SK-N-SH (cell line): ENCODE measurements around the gene ABLIM1. TPM values are rescaled to one million over a fixed set of nuclear protein-coding genes. Genes with fewer than 3 reads are reported as not detected.

Source experiments
- CTCF ChIA-PET: fragments of 300-600, 350-600 bp; formaldehyde crosslinking; extraction: SDS; loops from one replicate; lab custom pipeline; 2021; lab: Yijun Ruan, JAX
- POLR2A ChIA-PET: fragments of 350-600 bp; sonication (Branson Sonifier 250); formaldehyde crosslinking; extraction: SDS; loops from one replicate; lab custom pipeline; 2020; ENCODE audit warnings: antibody characterized with exemption, inconsistent platforms; lab: Yijun Ruan, JAX
- DNase-seq: peaks from one replicate; pipeline ENCODE4 v3.0.0; 2012
- H2AFZ ChIP-seq: fragments of 200-600 bp; sonication (generic); 2 replicates; pipeline ENCODE4 v1.8.1; 2016; ENCODE audit warnings: antibody characterized with exemption, mild to moderate bottlenecking, low read depth
- H3F3A ChIP-seq: fragments of 200-600 bp; sonication (generic); replicated peaks from 2 replicates; pipeline ENCODE3; 2016; ENCODE audit warnings: antibody characterized with exemption, mild to moderate bottlenecking; ENCODE audit not compliant: insufficient read depth
- H3K27ac ChIP-seq, 2 experiments: fragments of 200-500 bp in 1 of 2; fragments of 200-600 bp in 1 of 2; sonication (Bioruptor generic) in 1 of 2; sonication (generic), shearing (Covaris generic) in 1 of 2; 2 replicates each; pipeline versions ENCODE4 v1.5.1 to v1.6.1; 2014 to 2016; ENCODE audit warnings: low read depth in 2 of 2, inconsistent platforms in 1 of 2, low read length in 1 of 2, mild to moderate bottlenecking in 1 of 2, mixed read lengths in 1 of 2
- H3K27me3 ChIP-seq: fragments of 200-600 bp; sonication (generic), shearing (Covaris generic); 2 replicates; pipeline ENCODE4 v1.6.1; 2016; ENCODE audit warnings: mixed run types; ENCODE audit not compliant: insufficient read depth
- H3K36me3 ChIP-seq, 2 experiments: fragments of 200-500 bp in 1 of 2; fragments of 200-600 bp in 1 of 2; sonication (Bioruptor generic) in 1 of 2; sonication (generic) in 1 of 2; replicated peaks in 1 of 2; 2 replicates each; pipeline versions ENCODE3 to v1.5.1; 2014 to 2016; ENCODE audit warnings: low read length in 1 of 2, mild to moderate bottlenecking in 1 of 2; ENCODE audit not compliant: insufficient read depth in 2 of 2, control insufficient read depth in 1 of 2
- H3K4me1 ChIP-seq, 2 experiments: fragments of 200-500 bp in 1 of 2; fragments of 200-600 bp in 1 of 2; sonication (Bioruptor generic) in 1 of 2; sonication (generic), shearing (Covaris generic) in 1 of 2; 2 replicates each; pipeline versions ENCODE4 v1.5.1 to v1.6.1; 2014 to 2016; ENCODE audit warnings: low read depth in 1 of 2, low read length in 1 of 2, mixed run types in 1 of 2; ENCODE audit not compliant: insufficient read depth in 2 of 2, control insufficient read depth in 1 of 2
- H3K4me2 ChIP-seq: fragments of 200-600 bp; sonication (generic), shearing (Covaris generic); 2 replicates; pipeline ENCODE4 v1.6.1; 2017; ENCODE audit warnings: mixed run types
- H3K4me3 ChIP-seq, 2 experiments: fragments of 200-500 bp in 1 of 2; fragments of 200-600 bp in 1 of 2; sonication (Bioruptor generic) in 1 of 2; sonication (generic), shearing (Covaris generic) in 1 of 2; 2 replicates each; pipeline versions ENCODE4 v1.5.1 to v1.8.1; 2014 to 2016; ENCODE audit warnings: low read depth in 2 of 2, inconsistent platforms in 1 of 2, low read length in 1 of 2, mild to moderate bottlenecking in 1 of 2, mixed read lengths in 1 of 2, moderate library complexity in 1 of 2
- H3K79me2 ChIP-seq: fragments of 200-600 bp; sonication (generic); 2 replicates; pipeline ENCODE4 v1.8.1; 2017; ENCODE audit warnings: mild to moderate bottlenecking; ENCODE audit not compliant: insufficient read depth
- H3K9ac ChIP-seq: fragments of 200-600 bp; sonication (generic); 2 replicates; pipeline ENCODE4 v1.6.1; 2017; ENCODE audit warnings: mixed run types
- H3K9me2 ChIP-seq: fragments of 200-600 bp; sonication (generic); 2 replicates; pipeline ENCODE4 v1.6.1; 2017; ENCODE audit warnings: mixed run types
- H3K9me3 ChIP-seq: fragments of 200-600 bp; sonication (generic); 2 replicates; pipeline ENCODE4 v1.6.1; 2017; ENCODE audit warnings: mixed run types, mild to moderate bottlenecking, moderate library complexity
- H4K20me1 ChIP-seq: fragments of 200-600 bp; sonication (generic); 2 replicates; pipeline ENCODE4 v1.6.1; 2017; ENCODE audit warnings: mild to moderate bottlenecking, mixed run types; ENCODE audit not compliant: insufficient read depth
- ELF1 ChIP-seq: IDR thresholded peaks from 2 replicates; pipeline ENCODE4 v1.4.0; 2012
- EZH2phosphoT487 ChIP-seq: fragments of 200-600 bp; sonication (generic); IDR thresholded peaks from 2 replicates; pipeline ENCODE4 v1.6.1; 2017; ENCODE audit warnings: low read depth, mixed run types, mild to moderate bottlenecking, antibody characterized with exemption, moderate library complexity, borderline replicate concordance
- JUND ChIP-seq: IDR thresholded peaks from 2 replicates; pipeline ENCODE4 v1.4.0; 2012
- MXI1 ChIP-seq: IDR thresholded peaks from 2 replicates; pipeline ENCODE4 v1.6.1; 2012; ENCODE audit warnings: mild to moderate bottlenecking, low read depth, low read length, improper control_type of control experiment
- RAD21 ChIP-seq: IDR thresholded peaks from 2 replicates; pipeline ENCODE4 v1.6.1; 2012; ENCODE audit warnings: mild to moderate bottlenecking, low read length
- RCOR1 ChIP-seq: fragments of 150-350 bp; IDR thresholded peaks from 2 replicates; pipeline ENCODE4 v1.6.1; 2017; ENCODE audit warnings: antibody characterized with exemption, low read length
- RFX5 ChIP-seq: IDR thresholded peaks from 2 replicates; pipeline ENCODE4 v1.6.1; 2012; ENCODE audit warnings: mild to moderate bottlenecking, improper control_type of control experiment, low read length
- SMC3 ChIP-seq: IDR thresholded peaks from 2 replicates; pipeline ENCODE4 v1.6.1; 2012; ENCODE audit warnings: low read depth, low read length, improper control_type of control experiment
- TCF12 ChIP-seq: IDR thresholded peaks from 2 replicates; pipeline ENCODE4 v1.4.0; 2012
- ZBTB33 ChIP-seq: IDR thresholded peaks from 2 replicates; pipeline ENCODE4 v1.4.0; 2012; ENCODE audit warnings: low read depth, borderline replicate concordance
- WGBS: methylation state at CpG from one replicate; pipeline ENCODE4 v1.1.6; 2017; ENCODE audit warnings: low lambda C conversion rate; 5-methylcytosine and 5-hydroxymethylcytosine counted together
- polyA plus RNA-seq, 3 experiments: library from polyadenylated mRNA; depleted of rRNA; stranded (reverse); fragments of >200 nt; gene quantifications; 2 replicates each; pipeline ENCODE4 v1.2.3, GENCODE V29; 2012
- TF ChIP-seq, protein P1 (sequence below): IDR thresholded peaks from 2 replicates; pipeline ENCODE4 v1.6.1; 2012; ENCODE audit warnings: mild to moderate bottlenecking, low read depth, low read length, moderate library complexity

The ABLIM1 gene
- polyA plus RNA-seq, 1 of the 3 experiments (the other 2 are of a cell fraction) = 16.1 TPM

GRCh38 chr10:114653926-114654325 lies 4.1 kb downstream of the ABLIM1 start:
- Histone ChIP-seq H2AFZ (no peak overlapping the region), H3K4me3 (no peak overlapping the region), H3K4me1 (0 out of 4 replicates have a peak, but pooled peaks cover 0 to 13% of the 10 kb centered on the region in 2 experiments), H3K36me3 (no peaks in the 10 kb centered on the region), H3K9me2 (no peaks in the 10 kb centered on the region), H3K27me3 (no peaks in the 10 kb centered on the region), H3K79me2 (no peaks in the 10 kb centered on the region), H3K4me2 (no peak overlapping the region), H3K9ac (no peak overlapping the region), H3K27ac (no peak overlapping the region), H3K9me3 (no peaks in the 10 kb centered on the region), H4K20me1 (no peaks in the 10 kb centered on the region), H3F3A (peaks cover 1% of the 10 kb centered on the region)
- TF ChIP-seq JUND (no peak), MXI1 (no peak), RFX5 (no peak), RAD21 (no peak), ELF1 (no peak), TCF12 (no peak), EZH2phosphoT487 (no peak), SMC3 (no peak), ZBTB33 (no peak), RCOR1 (no peak)
- TF ChIP-seq, protein P1, sequence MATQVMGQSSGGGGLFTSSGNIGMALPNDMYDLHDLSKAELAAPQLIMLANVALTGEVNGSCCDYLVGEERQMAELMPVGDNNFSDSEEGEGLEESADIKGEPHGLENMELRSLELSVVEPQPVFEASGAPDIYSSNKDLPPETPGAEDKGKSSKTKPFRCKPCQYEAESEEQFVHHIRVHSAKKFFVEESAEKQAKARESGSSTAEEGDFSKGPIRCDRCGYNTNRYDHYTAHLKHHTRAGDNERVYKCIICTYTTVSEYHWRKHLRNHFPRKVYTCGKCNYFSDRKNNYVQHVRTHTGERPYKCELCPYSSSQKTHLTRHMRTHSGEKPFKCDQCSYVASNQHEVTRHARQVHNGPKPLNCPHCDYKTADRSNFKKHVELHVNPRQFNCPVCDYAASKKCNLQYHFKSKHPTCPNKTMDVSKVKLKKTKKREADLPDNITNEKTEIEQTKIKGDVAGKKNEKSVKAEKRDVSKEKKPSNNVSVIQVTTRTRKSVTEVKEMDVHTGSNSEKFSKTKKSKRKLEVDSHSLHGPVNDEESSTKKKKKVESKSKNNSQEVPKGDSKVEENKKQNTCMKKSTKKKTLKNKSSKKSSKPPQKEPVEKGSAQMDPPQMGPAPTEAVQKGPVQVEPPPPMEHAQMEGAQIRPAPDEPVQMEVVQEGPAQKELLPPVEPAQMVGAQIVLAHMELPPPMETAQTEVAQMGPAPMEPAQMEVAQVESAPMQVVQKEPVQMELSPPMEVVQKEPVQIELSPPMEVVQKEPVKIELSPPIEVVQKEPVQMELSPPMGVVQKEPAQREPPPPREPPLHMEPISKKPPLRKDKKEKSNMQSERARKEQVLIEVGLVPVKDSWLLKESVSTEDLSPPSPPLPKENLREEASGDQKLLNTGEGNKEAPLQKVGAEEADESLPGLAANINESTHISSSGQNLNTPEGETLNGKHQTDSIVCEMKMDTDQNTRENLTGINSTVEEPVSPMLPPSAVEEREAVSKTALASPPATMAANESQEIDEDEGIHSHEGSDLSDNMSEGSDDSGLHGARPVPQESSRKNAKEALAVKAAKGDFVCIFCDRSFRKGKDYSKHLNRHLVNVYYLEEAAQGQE = no peak
- WGBS = 92% methylated on average over 4 of the region's 4 CpGs
- no peak for DNase-seq
- ChIA-PET POLR2A (no interaction called here), CTCF (no interaction called here)
